Measurements from ENCODE around the gene CRIP3. TPM values are rescaled to one million over a fixed set of nuclear protein-coding genes. Genes with fewer than 3 reads are reported as not detected.

The CRIP3 gene
- total and polyA plus RNA-seq, 2 of the 4 experiments (the other 2 are of a cell fraction): not detected

- Histone ChIP-seq H4K91ac (ENCODE audit: insufficient read depth, low read depth, low read length) (no peak overlapping the region), H3K4me2 (ENCODE audit: low read depth, low read length) (no peak overlapping the region), H2AFZ (replicated peaks; ENCODE audit: low read length, poor library complexity) (no peak overlapping the region), H3K9me1 (ENCODE audit: insufficient read depth, low read length) (no peaks in the 10 kb centered on the region), H3K36me3 (ENCODE audit: control insufficient read depth, insufficient read depth, low read length) (no peaks in the 10 kb centered on the region), H3K27me3 (ENCODE audit: control insufficient read depth, insufficient read depth, low read length) (peaks cover 48% of the 10 kb centered on the region), H3K18ac (ENCODE audit: low read depth, low read length) (no peak overlapping the region), H3K56ac (ENCODE audit: extremely low read depth, insufficient read depth, low read length) (no peak overlapping the region), H4K20me1 (ENCODE audit: insufficient read depth, low read length) (no peaks in the 10 kb centered on the region; the same call in 1 of the 2 replicates), H2BK5ac (ENCODE audit: low read depth, low read length, poor library complexity, severe bottlenecking) (no peak overlapping the region), H3K79me1 (ENCODE audit: low read depth in 1 of 2, low read length in 2 of 2) (no peaks in the 10 kb centered on the region), H4K8ac (ENCODE audit: low read depth in 2 of 2, low read length in 2 of 2) (no peak overlapping the region), H3K4me3 (ENCODE audit: insufficient read depth, low read depth, low read length) (no peak overlapping the region), H4K5ac (ENCODE audit: low read depth, low read length) (no peak overlapping the region), H3K4ac (ENCODE audit: low read depth, low read length) (no peak overlapping the region), H2BK15ac (ENCODE audit: low read depth, low read length) (no peak overlapping the region), H2AK5ac (ENCODE audit: low read depth, low read length) (no peak overlapping the region), H3K14ac (replicated peaks; ENCODE audit: low read depth, low read length) (no peak overlapping the region), H3K4me1 (ENCODE audit: control insufficient read depth, insufficient read depth, low read length) (no peaks in the 10 kb centered on the region; the same call in 1 of the 2 replicates), H2BK20ac (ENCODE audit: low read depth, low read length) (no peak overlapping the region), H3K23ac (ENCODE audit: low read depth, low read length) (no peak overlapping the region), H3K9ac (ENCODE audit: low read depth, low read length) (no peak overlapping the region), H2AK9ac (replicated peaks; ENCODE audit: low read depth, low read length, poor library complexity) (no peak overlapping the region), H2BK120ac (ENCODE audit: low read depth, low read length) (no peak overlapping the region), H3K9me3 (ENCODE audit: control insufficient read depth, insufficient read depth, low read length) (no peaks in the 10 kb centered on the region), H3K27ac (ENCODE audit: insufficient read depth, low read length) (no peak overlapping the region)
- in situ Hi-C loops (cut with MboI; ENCODE audit: low sequenced_read_pairs): no loop called here
- ChIA-PET CTCF (no interaction called here), POLR2A (ENCODE audit: unreplicated experiment) (no interaction called here)
- BruUV-seq (replicated peaks): no TSS peak
- ATAC-seq (ENCODE audit: low read depth) (no peak), DNase-seq (no peak)
- TF ChIP-seq MXI1 (IDR thresholded peaks at IDR 0.05; ENCODE audit: borderline replicate concordance, low read depth, low read length) (no peak), RCOR1 (IDR thresholded peaks at IDR 0.05; ENCODE audit: insufficient replicate concordance, low read length) (no peak), MAZ (IDR thresholded peaks at IDR 0.05; ENCODE audit: borderline replicate concordance, low read depth, low read length) (no peak), NFE2L2 (IDR thresholded peaks at IDR 0.05; ENCODE audit: low read depth, low read length) (no peak), FOS (IDR thresholded peaks at IDR 0.05; ENCODE audit: low read depth, low read length) (no peak), ELK1 (IDR thresholded peaks at IDR 0.05; ENCODE audit: borderline replicate concordance, low read depth, low read length) (no peak), CTCF (conservative IDR thresholded peaks at IDR 0.05; ENCODE audit: low read depth, low read length) (no peak), SMC3 (IDR thresholded peaks at IDR 0.05; ENCODE audit: low read depth, low read length) (no peak), CEBPB (IDR thresholded peaks at IDR 0.05; ENCODE audit: low read depth, low read length) (no peak), USF2 (IDR thresholded peaks at IDR 0.05; ENCODE audit: low read depth, low read length) (no peak), BHLHE40 (IDR thresholded peaks at IDR 0.05; ENCODE audit: low read depth, low read length) (no peak), POLR2A (IDR thresholded peaks at IDR 0.05; ENCODE audit: low read depth, low read length) (no peak), RFX5 (IDR thresholded peaks at IDR 0.05; ENCODE audit: low read depth, low read length) (no peak), CHD1 (IDR thresholded peaks at IDR 0.05; ENCODE audit: low read depth, low read length) (no peak), RAD21 (IDR thresholded peaks at IDR 0.05; ENCODE audit: low read length) (no peak), MAFK (IDR thresholded peaks at IDR 0.05; ENCODE audit: low read depth, low read length) (no peak)
- intact Hi-C loops (cut with micrococcal nuclease): no loop called here
- WGBS, 2 experiments (ENCODE audit: extremely low coverage in 2 of 2, insufficient read length in 1 of 2): no CpG with 5 or more reads among the region's 7 CpGs
- dilution Hi-C loops (cut with HindIII; ENCODE audit: low sequenced_read_pairs, unreplicated experiment): no loop called here
Observed at GRCh38 chr6:43306086-43306485, 2.5 kb downstream of the CRIP3 start.

Data from IMR-90 (cell line).